ENCODE measurements around the gene SUN3.

- no peak for TF ChIP-seq CTCF (IDR thresholded peaks at IDR 0.05; ENCODE audit: low read length)
- no peak for TF ChIP-seq EZH2 (optimal IDR thresholded peaks at IDR 0.05; ENCODE audit: low read depth, low read length)
- TF ChIP-seq EZH2phosphoT487 (IDR thresholded peaks at IDR 0.05; ENCODE audit: low read length), result no peak
These were observed 74.5 kb downstream of the SUN3 start for GRCh38 chr7:47954231-47954911.

Measured in MM.1S (cell line).